ENCODE measurements around the gene ABRACL.

- TF ChIP-seq CTCF (IDR thresholded peaks at IDR 0.05; ENCODE audit: insufficient read depth, low read depth, low read length) (no peak), EZH2 (IDR thresholded peaks at IDR 0.05; ENCODE audit: insufficient read depth, low read length) (no peak)
Observed at GRCh38 chr6:139073118-139073517, 44.6 kb downstream of the ABRACL start.

Measured in astrocyte (in vitro differentiated cells and primary cell).